PFSK-1 (cell line): Measurements from ENCODE around the gene MMP15.

ENCODE experiments used
- FOXP2 ChIP-seq: optimal IDR thresholded peaks from 2 replicates; pipeline ENCODE3; 2011; ENCODE audit warnings: borderline replicate concordance, control low read depth, inconsistent platforms; ENCODE audit not compliant: insufficient read depth; ENCODE audit errors: extremely low read length, extremely low read depth
- POLR2AphosphoS5 ChIP-seq: IDR thresholded peaks from 2 replicates; pipeline ENCODE4 v1.6.1; 2012; ENCODE audit warnings: low read depth, mild to moderate bottlenecking, control low read depth, low read length, moderate library complexity
- REST ChIP-seq, 2 experiments: IDR thresholded peaks; 2 replicates each; pipeline versions ENCODE4 v1.6.1 to v1.8.0; 2011 to 2012; ENCODE audit warnings: low read depth in 2 of 2, low read length in 2 of 2, control low read depth in 1 of 2, inconsistent platforms in 1 of 2, mild to moderate bottlenecking in 1 of 2, moderate library complexity in 1 of 2; ENCODE audit not compliant: insufficient read depth in 1 of 2
- SIN3A ChIP-seq: IDR thresholded peaks from 2 replicates; pipeline ENCODE4 v1.6.1; 2012; ENCODE audit warnings: mild to moderate bottlenecking, low read length, moderate library complexity, borderline replicate concordance; ENCODE audit not compliant: insufficient read depth
- TAF1 ChIP-seq: IDR thresholded peaks from 2 replicates; pipeline ENCODE4 v1.6.1; 2012; ENCODE audit warnings: low read length, control low read depth, borderline replicate concordance; ENCODE audit not compliant: insufficient read depth

The MMP15 gene

GRCh38 chr16:58094026-58094425, 68.5 kb downstream of the MMP15 start:
- TF ChIP-seq TAF1 (no peak), POLR2AphosphoS5 (no peak)

GRCh38 chr16:58094791-58095574, 69.4 kb downstream of the MMP15 start:
- TF ChIP-seq FOXP2 (no peak), TAF1 (no peak), SIN3A (no peak), REST (IDR thresholded peaks at IDR 0.05; ENCODE audit: insufficient read depth in 1 of 2, low read depth in 2 of 2, low read length in 2 of 2) (no peak), POLR2AphosphoS5 (no peak)

- no peak for TF ChIP-seq SIN3A
- no peak for TF ChIP-seq POLR2AphosphoS5
- TF ChIP-seq TAF1 = no peak
- no peak for TF ChIP-seq FOXP2
- no peak for TF ChIP-seq REST (IDR thresholded peaks at IDR 0.05; ENCODE audit: insufficient read depth in 1 of 2, low read depth in 2 of 2, low read length in 2 of 2)
These were observed 70.7 kb downstream of the MMP15 start for GRCh38 chr16:58096249-58096648.
